GM19043 (cell line): ENCODE measurements around the gene GLYAT.
"Not testable (repeated sequence)": the region's sequence is repeated elsewhere in the genome, so short reads cannot be mapped to it uniquely, and the experiment has no call there.

Experiments
- ATAC-seq: cut with Tn5 transposase; IDR thresholded peaks from one replicate; pipeline ENCODE4 v1.9.1; 2021; ENCODE audit warnings: low read depth; ENCODE audit not compliant: unreplicated experiment

The GLYAT gene

GRCh38 chr11:58685973-58686722, 45.6 kb downstream of the GLYAT start:
- no peak for ATAC-seq

- not testable (repeated sequence) for ATAC-seq
Measured at GRCh38 chr11:58682660-58683059, 49.1 kb downstream of the GLYAT start.

DNA sequence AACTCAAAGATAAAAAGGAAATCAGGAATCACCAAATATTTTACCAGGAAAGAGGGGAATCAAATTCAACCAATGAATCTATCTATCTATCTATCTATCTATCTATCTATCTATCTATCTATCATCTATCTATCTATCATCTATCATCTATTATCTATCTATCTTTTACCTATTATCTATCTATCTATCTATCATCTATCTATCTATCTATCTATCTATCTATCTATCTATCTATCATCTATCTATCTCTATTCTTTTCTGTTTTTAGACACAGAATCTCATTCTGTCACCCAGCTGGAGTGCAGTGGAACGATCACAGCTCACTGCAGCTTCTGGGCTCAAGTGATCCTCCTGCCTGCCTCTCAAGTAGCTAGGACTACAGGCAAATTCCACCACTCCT, 54.2 kb downstream of the GLYAT start:
- ATAC-seq, result not testable (repeated sequence)

DNA sequence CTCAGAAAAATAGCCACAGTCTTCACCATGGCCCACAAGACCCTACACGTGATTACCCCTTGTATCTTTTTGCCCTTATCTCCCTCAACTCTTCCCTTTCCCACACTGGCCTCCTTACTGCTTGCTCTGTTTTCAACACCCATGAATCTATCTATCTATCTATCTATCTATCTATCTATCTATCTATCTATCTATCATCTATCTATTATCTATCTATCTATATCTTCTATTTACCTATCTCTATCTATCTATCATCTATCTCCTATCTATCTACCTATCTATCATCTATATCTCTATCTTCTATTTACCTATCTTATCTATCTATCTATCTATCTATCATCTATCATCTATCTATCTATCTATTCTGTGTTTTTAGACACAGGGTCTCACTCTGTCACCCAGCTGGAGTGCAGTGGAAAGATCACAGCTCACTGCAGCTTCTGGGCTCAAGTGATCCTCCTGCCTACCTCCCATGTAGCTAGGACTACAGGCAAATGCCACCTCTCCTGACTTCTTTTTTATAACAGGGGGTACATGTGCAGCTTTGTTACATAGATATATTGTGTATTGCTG, 55.1 kb downstream of the GLYAT start:
- no peak for ATAC-seq

GRCh38 chr11:58675334-58676155, 56.2 kb downstream of the GLYAT start:
- ATAC-seq, result peak; percentile 93

GRCh38 chr11:58674609-58675008, 57.1 kb downstream of the GLYAT start:
- no peak for ATAC-seq

GRCh38 chr11:58671983-58672633, 59.6 kb downstream of the GLYAT start:
- ATAC-seq, result no peak

- no peak for ATAC-seq
Measured at GRCh38 chr11:58659910-58660570, 71.7 kb downstream of the GLYAT start.

DNA sequence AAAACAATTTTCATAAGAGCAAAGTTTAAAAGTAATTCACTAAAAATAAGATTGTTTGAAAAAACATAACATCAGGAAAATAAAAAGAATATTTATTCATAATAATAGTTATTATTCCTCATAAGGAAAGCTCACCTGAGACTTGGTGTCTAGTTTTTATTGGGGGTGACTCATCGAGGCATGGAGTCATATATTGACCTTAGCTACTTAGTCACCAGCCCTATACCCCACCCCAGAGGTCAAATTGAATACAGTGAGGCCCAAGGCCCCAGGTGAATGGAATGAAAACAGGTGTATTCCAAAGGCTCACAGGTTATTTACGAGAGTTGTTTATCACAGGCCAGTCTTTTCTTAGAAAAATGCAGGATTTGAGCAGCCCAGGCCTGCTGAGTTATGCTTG, 72.3 kb downstream of the GLYAT start:
- no peak for ATAC-seq
